HepG2 (cell line): Measurements from ENCODE around the gene NFASC. TPM values are rescaled to one million over a fixed set of nuclear protein-coding genes. Genes with fewer than 3 reads are reported as not detected.

Source experiments
- DBP ChIP-seq: sonication (generic); formaldehyde crosslinking; IDR thresholded peaks from 2 replicates; pipeline ENCODE4 v1.4.0; 2020; ENCODE audit warnings: missing genetic modification reagents; ENCODE audit errors: not compliant biosample characterization
- HOXA7 ChIP-seq: sonication (generic); formaldehyde crosslinking; IDR thresholded peaks from 2 replicates; pipeline ENCODE4 v1.8.1; 2022; ENCODE audit warnings: mild to moderate bottlenecking, missing genetic modification reagents, moderate library complexity
- MAF1 ChIP-seq: sonication (generic); formaldehyde crosslinking; IDR thresholded peaks from 2 replicates; pipeline ENCODE4 v1.5.0; 2020; ENCODE audit warnings: missing genetic modification reagents, borderline replicate concordance
- NKX3-1 ChIP-seq: sonication (generic); formaldehyde crosslinking; IDR thresholded peaks from 2 replicates; pipeline ENCODE4 v1.5.0; 2020; ENCODE audit warnings: missing genetic modification reagents
- REST ChIP-seq, 2 experiments: IDR thresholded peaks; 2 replicates each; pipeline ENCODE4 v1.6.1; 2011 to 2012; ENCODE audit warnings: low read length in 2 of 2, borderline replicate concordance in 1 of 2, low read depth in 1 of 2, mild to moderate bottlenecking in 1 of 2, moderate library complexity in 1 of 2
- THRA ChIP-seq: sonication (generic); formaldehyde crosslinking; IDR thresholded peaks from 2 replicates; pipeline ENCODE4 v1.4.0; 2020; ENCODE audit warnings: missing genetic modification reagents, borderline replicate concordance
- ZBTB26 ChIP-seq: IDR thresholded peaks from 2 replicates; pipeline ENCODE4 v1.6.1; 2016; ENCODE audit warnings: missing compliant biosample characterization, missing genetic modification reagents, borderline replicate concordance
- ZBTB44 ChIP-seq: sonication (generic); formaldehyde crosslinking; IDR thresholded peaks from 2 replicates; pipeline ENCODE4 v1.4.0; 2020; ENCODE audit warnings: missing genetic modification reagents
- ZBTB49 ChIP-seq: sonication (generic); formaldehyde crosslinking; IDR thresholded peaks from 2 replicates; pipeline ENCODE4 v1.4.0; 2020; ENCODE audit warnings: missing genetic modification reagents, borderline replicate concordance
- ZNF18 ChIP-seq: sonication (generic); formaldehyde crosslinking; IDR thresholded peaks from 2 replicates; pipeline ENCODE4 v1.8.0; 2022; ENCODE audit warnings: mild to moderate bottlenecking, missing genetic modification reagents; ENCODE audit not compliant: insufficient replicate concordance
- ZNF205 ChIP-seq: IDR thresholded peaks from 2 replicates; pipeline ENCODE4 v1.6.1; 2018; ENCODE audit warnings: missing biosample characterization, missing genetic modification reagents
- ZNF430 ChIP-seq: sonication (generic); formaldehyde crosslinking; IDR thresholded peaks from 2 replicates; pipeline ENCODE4 v1.9.0; 2021; ENCODE audit warnings: mild to moderate bottlenecking, missing genetic modification reagents
- ZNF775 ChIP-seq: sonication (generic); formaldehyde crosslinking; IDR thresholded peaks from 2 replicates; pipeline ENCODE4 v1.4.0; 2020; ENCODE audit warnings: missing genetic modification reagents, mild to moderate bottlenecking, moderate library complexity, borderline replicate concordance
- polyA plus RNA-seq, 8 experiments: library from polyadenylated mRNA; depleted of rRNA in 3 of 8; stranded (reverse) in 7 of 8; unstranded in 1 of 8; fragments of >200 nt; fragmentation: Illumina TruSeq in 4 of 8; extraction: Trizol in 4 of 8; gene quantifications; 2 replicates each; pipeline versions ENCODE4 v1.2.1 to v1.2.3, GENCODE V29; 2011 to 2016; ENCODE audit warnings: low read depth in 4 of 8, missing spikeins in 1 of 8, mixed read lengths in 1 of 8; ENCODE audit not compliant: insufficient read depth in 1 of 8
- total RNA-seq, 5 experiments: library from RNA; depleted of rRNA; stranded (reverse); fragments of >200 nt; fragmentation: Illumina TruSeq; extraction: Trizol; gene quantifications; 2 replicates each; pipeline ENCODE4 v1.2.3, GENCODE V29; 2016; ENCODE audit warnings: low read depth in 1 of 5

Gene NFASC
- total and polyA plus RNA-seq, 2 of the 13 experiments (the other 11 are each of a cell fraction or from before 2014, with no cell fraction given): not detected

- TF ChIP-seq ZBTB26 (0 out of 2 replicates have a peak, but pooled peaks have one; percentile 43), MAF1 (CRISPR knock-in tag) (0 out of 2 replicates have a peak, but pooled peaks have one; percentile 41), NKX3-1 (CRISPR knock-in tag) (peak; percentile 65), REST (IDR thresholded peaks at IDR 0.05; ENCODE audit: borderline replicate concordance in 1 of 2, low read depth in 1 of 2, low read length in 2 of 2) (peak; percentile 86 to 98), ZBTB44 (CRISPR knock-in tag) (0 out of 2 replicates have a peak, but pooled peaks have one; percentile 69), THRA (peak; percentile 30; the same call in 1 of the 2 replicates), DBP (CRISPR knock-in tag) (no peak), ZNF775 (CRISPR knock-in tag) (no peak), ZNF430 (no peak), ZBTB49 (CRISPR knock-in tag) (0 out of 2 replicates have a peak, but pooled peaks have one; percentile 33), ZNF205 (CRISPR knock-in tag) (no peak), HOXA7 (no peak), ZNF18 (peak; percentile 36)
Observed at GRCh38 chr1:204837440-204838084, 33.1 kb upstream of the NFASC start (continued).
